Endothelial cell of umbilical vein (primary cell): ENCODE measurements around the gene SLC26A2. TPM values are rescaled to one million over a fixed set of nuclear protein-coding genes. Genes with fewer than 3 reads are reported as not detected.
A peak's percentile ranks its signal among the peaks of the same experiment; 100 is the strongest.

ENCODE experiments used
- BruUV-seq: library from RNA; stranded (reverse); fragments of 400-500 nt; replicated peaks from 2 replicates; lab custom pipeline; 2021; lab: Mats Ljungman, UMichigan
- CTCF ChIA-PET: fragments of 300-600, 350-600 bp; sonication (Branson Sonifier 250); formaldehyde crosslinking; loops from one replicate; lab custom pipeline; 2021; ENCODE audit warnings: antibody characterized with exemption, inconsistent platforms; lab: Charles Lee
- POLR2A ChIA-PET: fragments of 300-600, 350-600 bp; sonication (Branson Sonifier 250); formaldehyde crosslinking; loops from one replicate; lab custom pipeline; 2021; ENCODE audit warnings: antibody characterized with exemption, inconsistent platforms; lab: Charles Lee
- DNase-seq: peaks from one replicate; pipeline ENCODE4 v3.0.0-alpha.2; 2011; ENCODE audit warnings: low read depth, low spot score
- FAIRE-seq: peaks from 2 replicates; lab custom pipeline; 2011; peaks lifted over from hg19 to GRCh38; lab: Jason Lieb, UNC
- H2AFZ ChIP-seq: 2 replicates; pipeline ENCODE4 v1.6.0; 2012; ENCODE audit warnings: low read depth, low read length, control low read depth, inconsistent platforms
- H3K27ac ChIP-seq: 2 replicates; pipeline ENCODE4 v1.5.1; 2011; ENCODE audit warnings: low read depth, mild to moderate bottlenecking, control low read depth, low read length, moderate library complexity; ENCODE audit not compliant: insufficient read depth
- H3K27me3 ChIP-seq, 2 experiments: 2 replicates each; pipeline versions ENCODE4 v1.6.0 to v1.6.1; 2011; ENCODE audit warnings: low read length in 2 of 2, mixed read lengths in 1 of 2; ENCODE audit not compliant: control insufficient read depth in 2 of 2, insufficient read depth in 2 of 2
- H3K36me3 ChIP-seq, 2 experiments: 2 replicates in 1 of 2; 3 replicates in 1 of 2; pipeline ENCODE4 v1.5.1; 2011; ENCODE audit warnings: low read length in 2 of 2, mild to moderate bottlenecking in 1 of 2, moderate library complexity in 1 of 2; ENCODE audit not compliant: control insufficient read depth in 2 of 2, insufficient read depth in 2 of 2; ENCODE audit errors: extremely low read depth in 1 of 2
- H3K4me1 ChIP-seq: 3 replicates; pipeline ENCODE4 v1.5.1; 2011; ENCODE audit warnings: mild to moderate bottlenecking, low read length; ENCODE audit not compliant: control insufficient read depth, insufficient read depth; ENCODE audit errors: extremely low read depth
- H3K4me2 ChIP-seq: 2 replicates; pipeline ENCODE4 v1.6.1; 2011; ENCODE audit warnings: low read length, control low read depth, mixed read lengths; ENCODE audit not compliant: insufficient read depth
- H3K4me3 ChIP-seq, 3 experiments: fragments of 200-600 bp in 1 of 3; sonication (generic), shearing (Covaris generic) in 1 of 3; replicated peaks in 1 of 3; 2 replicates each; pipeline ENCODE4 v1.5.1; 2011 to 2016; ENCODE audit warnings: control low read depth in 3 of 3, low read length in 3 of 3, mild to moderate bottlenecking in 2 of 3, inconsistent platforms in 1 of 3, low read depth in 1 of 3, moderate library complexity in 1 of 3; ENCODE audit not compliant: insufficient read depth in 1 of 3
- H3K79me2 ChIP-seq: 2 replicates; pipeline ENCODE4 v1.6.0; 2012; ENCODE audit warnings: low read length, inconsistent platforms; ENCODE audit not compliant: control insufficient read depth, insufficient read depth
- H3K9ac ChIP-seq: replicated peaks from 2 replicates; pipeline ENCODE3; 2011; ENCODE audit warnings: low read length, control low read depth; ENCODE audit not compliant: insufficient read depth; ENCODE audit errors: extremely low read depth
- H3K9me1 ChIP-seq: replicated peaks from 3 replicates; pipeline ENCODE4 v1.6.0; 2011; ENCODE audit warnings: mild to moderate bottlenecking, low read length; ENCODE audit not compliant: control insufficient read depth, insufficient read depth; ENCODE audit errors: extremely low read depth
- H3K9me3 ChIP-seq: replicated peaks from 2 replicates; pipeline ENCODE4 v1.5.1; 2012; ENCODE audit warnings: low read length, inconsistent platforms; ENCODE audit not compliant: control insufficient read depth, insufficient read depth
- H4K20me1 ChIP-seq: replicated peaks from 2 replicates; pipeline ENCODE3; 2011; ENCODE audit warnings: mild to moderate bottlenecking, low read length; ENCODE audit not compliant: control insufficient read depth, insufficient read depth; ENCODE audit errors: extremely low read depth
- EZH2 ChIP-seq: IDR thresholded peaks from 2 replicates; pipeline ENCODE4 v1.6.1; 2012; ENCODE audit warnings: borderline replicate concordance, low read depth, mild to moderate bottlenecking, moderate library complexity, low read length, inconsistent platforms; ENCODE audit not compliant: severe bottlenecking
- FOS ChIP-seq: IDR thresholded peaks from 2 replicates; pipeline ENCODE4 v1.6.1; 2011; ENCODE audit warnings: mild to moderate bottlenecking, low read length, moderate library complexity, borderline replicate concordance; ENCODE audit not compliant: insufficient read depth
- GATA2 ChIP-seq: IDR thresholded peaks from 2 replicates; pipeline ENCODE4 v1.7.0; 2011; ENCODE audit warnings: low read depth, mild to moderate bottlenecking, moderate library complexity, mixed read lengths, low read length; ENCODE audit not compliant: insufficient read length, insufficient read depth
- JUN ChIP-seq: IDR thresholded peaks from 2 replicates; pipeline ENCODE4 v1.6.1; 2011; ENCODE audit warnings: borderline replicate concordance, low read depth; ENCODE audit not compliant: insufficient read length, insufficient read depth
- MYC ChIP-seq: IDR thresholded peaks from one replicate; pipeline ENCODE4 v1.6.1; 2011; ENCODE audit warnings: mild to moderate bottlenecking, low read depth, low read length
- POLR2A ChIP-seq: IDR thresholded peaks from 2 replicates; pipeline ENCODE4 v1.6.1; 2012; ENCODE audit warnings: low read depth, mild to moderate bottlenecking, control low read depth, low read length
- POLR2AphosphoS5 ChIP-seq: IDR thresholded peaks from 2 replicates; pipeline ENCODE4 v1.6.1; 2012; ENCODE audit warnings: low read depth, mild to moderate bottlenecking, control low read depth, low read length, moderate library complexity; ENCODE audit not compliant: insufficient read depth
- dilution Hi-C: fragments of 300-500 bp; cut with MboI; formaldehyde crosslinking; loops from one replicate; pipeline ENCODE4 v1.15.0; 2019; ENCODE audit warnings: low sequenced_read_pairs; ENCODE audit not compliant: extremely low pct_ligation_motif_present
- intact Hi-C: fragments of 100-400 bp; cut with micrococcal nuclease; formaldehyde crosslinking; loops from one replicate; pipeline ENCODE4 v1.10.0; 2022
- polyA plus RNA-seq, 4 experiments: library from polyadenylated mRNA; depleted of rRNA in 3 of 4; stranded (reverse) in 3 of 4; unstranded in 1 of 4; fragments of >200 nt; gene quantifications; 2 replicates each; pipeline versions ENCODE4 v1.2.1 to v1.2.3, GENCODE V29; 2011 to 2012; ENCODE audit warnings: missing spikeins in 1 of 4
- total RNA-seq: library from RNA; stranded (reverse); gene quantifications from 2 replicates; pipeline ENCODE4 v1.2.3, GENCODE V29; 2021
- TF ChIP-seq, protein P1 (sequence below), 2 donors: IDR thresholded peaks; 1 replicate in 1 of 2; 2 replicates in 1 of 2; pipeline ENCODE4 v1.5.1; 2011; ENCODE audit warnings: low read length in 2 of 2, mild to moderate bottlenecking in 2 of 2, moderate library complexity in 2 of 2, control low read depth in 1 of 2, inconsistent platforms in 1 of 2, low read depth in 1 of 2; ENCODE audit not compliant: insufficient read depth in 1 of 2; ENCODE audit errors: extremely low read depth in 1 of 2
- TF ChIP-seq, protein P2 (sequence below): IDR thresholded peaks from 2 replicates; pipeline ENCODE4 v1.6.1; 2011; ENCODE audit not compliant: insufficient read depth, insufficient read length

SLC26A2 gene
- total and polyA plus RNA-seq, 2 donors (not counting 3 experiments of a cell fraction or from before 2014, with no cell fraction given), result 5.9 to 16.8 TPM

DNA sequence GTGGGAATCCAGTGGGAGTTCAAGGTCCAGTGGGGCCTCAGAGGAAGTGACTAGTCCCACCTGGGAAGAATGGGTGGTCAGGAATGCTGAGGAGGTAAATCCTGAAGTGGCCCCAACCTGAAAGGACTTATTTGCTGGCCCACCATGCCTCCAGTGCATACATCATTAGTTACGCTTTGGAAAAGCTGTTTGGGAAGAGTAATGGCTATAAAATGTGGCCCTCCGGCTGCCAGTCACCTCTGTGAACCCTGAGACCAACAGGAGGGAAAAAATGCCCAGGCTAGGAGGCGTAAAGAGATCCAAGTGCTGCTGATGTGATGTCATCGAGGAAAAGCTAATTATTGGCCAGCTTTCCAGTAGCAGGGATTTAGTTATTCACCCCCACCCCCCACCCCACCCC, 2.7 kb upstream of the SLC26A2 start:
- TF ChIP-seq GATA2, result no peak
- TF ChIP-seq POLR2AphosphoS5, result no peak
- no peak for TF ChIP-seq MYC
- FAIRE-seq (no peak), DNase-seq (no peak)
- no peak overlapping the region for H3K27ac ChIP-seq
- CTCF ChIA-PET, result interaction anchor here (0.5 to 13.6 kb wide), 16 partner anchors 9 to 1106 kb away, joined by 3 to 421 read pairs (median 8); no protein-coding TSS in a partner anchor
- H3K79me2 ChIP-seq, result no peaks in the 10 kb centered on the region
- H3K4me3 ChIP-seq, result no peak overlapping the region
- BruUV-seq, result no TSS peak
- no peak overlapping the region for H3K9ac ChIP-seq
- dilution Hi-C loops (no loop called here), intact Hi-C loops (no loop called here)
- no peaks in the 10 kb centered on the region for H3K9me1 ChIP-seq
- no peak overlapping the region for H2AFZ ChIP-seq
- H3K4me2 ChIP-seq, result no peak overlapping the region
- no peaks in the 10 kb centered on the region for H3K9me3 ChIP-seq
- H3K4me1 ChIP-seq, result peaks cover 21% of the 10 kb centered on the region
- no peaks in the 10 kb centered on the region for H3K36me3 ChIP-seq
- H4K20me1 ChIP-seq, result no peaks in the 10 kb centered on the region
- POLR2A ChIA-PET, result no interaction called here
- H3K27me3 ChIP-seq, result no peaks in the 10 kb centered on the region

DNA sequence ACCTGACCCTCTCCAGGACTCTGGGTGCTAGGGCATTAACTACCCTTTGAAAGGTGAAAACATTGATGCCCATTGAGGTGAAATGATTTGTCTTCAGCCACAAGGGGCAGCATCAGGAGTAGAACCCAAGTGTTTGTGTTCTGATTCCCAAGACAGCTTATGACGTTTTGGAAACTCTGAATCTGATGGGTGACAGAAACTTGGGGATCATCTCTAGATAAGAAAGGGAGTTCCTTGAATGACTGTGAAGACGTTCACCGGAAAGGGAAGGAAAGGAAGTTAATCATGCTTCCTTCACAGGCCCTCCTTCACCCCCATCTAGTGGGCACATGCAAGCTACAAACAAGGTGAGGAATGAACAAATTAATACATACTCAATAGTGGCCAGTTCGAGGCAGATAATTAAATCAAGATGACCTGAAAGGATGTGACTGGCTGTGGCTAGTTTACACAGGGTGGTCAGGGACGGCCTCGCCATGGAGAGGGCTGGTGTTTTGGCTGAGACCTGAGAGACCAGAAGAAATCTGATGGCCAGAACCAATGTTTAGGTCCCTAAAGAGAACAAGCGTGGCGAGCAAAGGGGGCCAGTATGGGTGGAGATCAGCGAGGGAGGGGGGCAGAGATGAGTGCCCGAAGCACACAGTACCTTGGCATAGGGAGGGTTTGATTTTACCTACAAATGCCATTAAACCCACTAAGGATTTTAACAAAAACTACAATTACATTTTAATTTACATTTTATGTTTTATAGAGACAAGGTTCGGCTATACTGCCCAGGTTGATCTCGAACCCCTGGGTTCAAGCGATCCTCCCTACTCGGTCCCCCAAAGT, 937 bp upstream of the SLC26A2 start:
- H3K4me3 ChIP-seq, result peak overlapping the region in 2 of 3 experiments; percentile 71 to 74
- TF ChIP-seq EZH2 (no peak), POLR2AphosphoS5 (peak; percentile 60), POLR2A (peak; percentile 40), GATA2 (peak; percentile 88), MYC (no peak), JUN (peak; percentile 72), FOS (peak; percentile 77)
- TF ChIP-seq, protein P1, sequence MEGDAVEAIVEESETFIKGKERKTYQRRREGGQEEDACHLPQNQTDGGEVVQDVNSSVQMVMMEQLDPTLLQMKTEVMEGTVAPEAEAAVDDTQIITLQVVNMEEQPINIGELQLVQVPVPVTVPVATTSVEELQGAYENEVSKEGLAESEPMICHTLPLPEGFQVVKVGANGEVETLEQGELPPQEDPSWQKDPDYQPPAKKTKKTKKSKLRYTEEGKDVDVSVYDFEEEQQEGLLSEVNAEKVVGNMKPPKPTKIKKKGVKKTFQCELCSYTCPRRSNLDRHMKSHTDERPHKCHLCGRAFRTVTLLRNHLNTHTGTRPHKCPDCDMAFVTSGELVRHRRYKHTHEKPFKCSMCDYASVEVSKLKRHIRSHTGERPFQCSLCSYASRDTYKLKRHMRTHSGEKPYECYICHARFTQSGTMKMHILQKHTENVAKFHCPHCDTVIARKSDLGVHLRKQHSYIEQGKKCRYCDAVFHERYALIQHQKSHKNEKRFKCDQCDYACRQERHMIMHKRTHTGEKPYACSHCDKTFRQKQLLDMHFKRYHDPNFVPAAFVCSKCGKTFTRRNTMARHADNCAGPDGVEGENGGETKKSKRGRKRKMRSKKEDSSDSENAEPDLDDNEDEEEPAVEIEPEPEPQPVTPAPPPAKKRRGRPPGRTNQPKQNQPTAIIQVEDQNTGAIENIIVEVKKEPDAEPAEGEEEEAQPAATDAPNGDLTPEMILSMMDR (IDR thresholded peaks at IDR 0.05; ENCODE audit: extremely low read depth in 1 of 2, insufficient read depth in 1 of 2, low read depth in 1 of 2, low read length in 2 of 2), result peak; percentile 60 to 63
- TF ChIP-seq, protein P2, sequence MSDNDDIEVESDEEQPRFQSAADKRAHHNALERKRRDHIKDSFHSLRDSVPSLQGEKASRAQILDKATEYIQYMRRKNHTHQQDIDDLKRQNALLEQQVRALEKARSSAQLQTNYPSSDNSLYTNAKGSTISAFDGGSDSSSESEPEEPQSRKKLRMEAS, result no peak
- peak overlapping the region; percentile 79 for H3K4me2 ChIP-seq
- no TSS peak for BruUV-seq
- POLR2A ChIA-PET, result interaction anchor here (0.6 to 1.0 kb wide), 3 partner anchors 20 to 126 kb away, joined by 3 to 5 read pairs (median 3); no protein-coding TSS in a partner anchor
- no peaks in the 10 kb centered on the region for H3K27me3 ChIP-seq
- H3K27ac ChIP-seq, result peak overlapping the region; percentile 85
- H2AFZ ChIP-seq, result peak overlapping the region; percentile 38
- intact Hi-C loops, result loop anchor here (1.0 to 2.0 kb wide), 3 partner anchors 20 to 57 kb away; no protein-coding TSS in a partner anchor
- H3K9ac ChIP-seq, result peak overlapping the region; percentile 72
- CTCF ChIA-PET, result interaction anchor here (1.0 to 13.6 kb wide), 24 partner anchors 9 to 323 kb away, joined by 3 to 421 read pairs (median 6); partner anchors contain the start of gene PDE6A
- no peaks in the 10 kb centered on the region for H3K9me1 ChIP-seq
- H3K79me2 ChIP-seq, result no peaks in the 10 kb centered on the region
- no peaks in the 10 kb centered on the region for H3K9me3 ChIP-seq
- dilution Hi-C loops, result no loop called here
- DNase-seq (peak; percentile 83), FAIRE-seq (peak; percentile 74)
- H3K4me1 ChIP-seq, result peaks cover 21% of the 10 kb centered on the region
- H4K20me1 ChIP-seq, result no peaks in the 10 kb centered on the region
- H3K36me3 ChIP-seq, result no peaks in the 10 kb centered on the region
